ENCODE results near the gene RNF182. TPM values are rescaled to one million over a fixed set of nuclear protein-coding genes. Genes with fewer than 3 reads are reported as not detected.
A peak's percentile ranks its signal among the peaks of the same experiment; 100 is the strongest.
"Not testable (repeated sequence)": the region's sequence is repeated elsewhere in the genome, so short reads cannot be mapped to it uniquely, and the experiment has no call there.

Gene RNF182
- total and polyA plus RNA-seq, 9 donors = 0.32 to 1.1 (median 0.59) TPM

DNA sequence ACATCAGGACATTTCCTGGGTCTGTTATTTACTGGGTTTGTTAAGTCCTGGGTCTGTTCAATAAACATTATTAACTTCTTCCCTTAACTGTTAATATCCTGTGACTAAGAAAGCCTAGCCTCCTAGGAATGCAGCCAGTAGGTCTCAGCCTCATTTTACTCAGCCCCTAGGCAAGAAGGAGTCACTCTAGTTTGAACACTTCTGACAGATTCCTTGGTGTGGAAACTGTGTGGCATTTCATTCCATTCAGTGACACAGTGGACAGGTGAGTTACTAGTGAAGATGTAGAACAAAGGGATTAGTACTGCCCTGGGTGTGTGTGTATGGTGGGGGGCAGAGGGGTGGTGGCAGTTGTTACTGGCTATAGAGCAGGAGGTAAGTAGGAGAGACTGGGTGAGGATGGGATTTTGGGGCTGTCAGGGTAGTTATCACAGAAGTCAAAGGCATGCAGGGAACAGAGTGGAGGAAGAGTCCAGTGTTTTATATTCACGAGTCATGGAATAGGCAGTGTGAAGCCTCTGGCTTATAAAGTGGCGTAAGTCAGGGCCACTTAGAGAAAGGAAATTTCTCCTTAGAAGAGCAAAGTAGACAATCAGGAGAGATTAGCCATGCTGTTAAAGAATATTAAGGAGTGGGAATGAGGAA is 28.4 kb downstream of the RNF182 start:
- Histone ChIP-seq H3K4me3 (ENCODE audit: low read length) (no peak overlapping the region), H3K27ac (ENCODE audit: low read length) (no peak overlapping the region), H3K4me1 (ENCODE audit: control insufficient read depth, insufficient read depth, low read length) (no peaks in the 10 kb centered on the region), H3K9me3 (replicated peaks; ENCODE audit: control insufficient read depth, low read depth, low read length) (no peaks in the 10 kb centered on the region), H3K36me3 (ENCODE audit: control insufficient read depth, insufficient read depth, low read length) (no peaks in the 10 kb centered on the region), H3K27me3 (ENCODE audit: control insufficient read depth, insufficient read depth, low read length) (no peaks in the 10 kb centered on the region)
- DNase-seq = no peak
- WGBS (ENCODE audit: insufficient coverage) = 89% methylated on average over 2 of the region's 2 CpGs

DNA sequence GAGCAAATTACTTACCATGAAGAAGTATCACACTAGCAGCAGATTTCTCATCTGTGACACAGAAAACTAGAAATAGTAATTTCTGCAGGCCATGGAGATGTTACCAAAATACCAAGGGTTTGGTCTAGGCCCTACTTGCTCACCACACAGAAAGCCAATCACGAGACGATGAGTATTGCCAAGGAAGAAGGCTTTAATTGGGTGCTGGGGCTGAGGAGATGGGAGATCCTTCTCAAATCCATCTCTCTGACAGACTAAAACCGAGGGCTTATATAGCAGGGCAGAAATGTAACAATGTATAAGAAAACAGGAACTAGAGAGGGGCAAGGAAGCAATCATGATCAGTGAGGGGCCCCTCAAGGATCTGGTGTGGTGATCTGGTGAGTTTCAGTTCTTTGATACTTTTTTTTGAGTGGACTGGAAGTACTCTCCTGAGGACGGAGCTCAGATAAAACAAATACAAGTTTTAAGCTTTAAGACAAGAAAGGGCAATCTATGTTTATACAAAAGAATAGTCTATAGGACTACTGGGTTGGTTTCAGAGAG is 40.9 kb downstream of the RNF182 start:
- H3K36me3 ChIP-seq (ENCODE audit: control insufficient read depth, insufficient read depth, low read length) = no peaks in the 10 kb centered on the region
- WGBS (ENCODE audit: insufficient coverage) = no CpG with 5 or more reads among the region's 4 CpGs
- no peak for DNase-seq
- no peaks in the 10 kb centered on the region for H3K27me3 ChIP-seq (ENCODE audit: control insufficient read depth, insufficient read depth, low read length)
- H3K4me3 ChIP-seq (ENCODE audit: low read length) = no peak overlapping the region
- H3K9me3 ChIP-seq (replicated peaks; ENCODE audit: control insufficient read depth, low read depth, low read length) = no peaks in the 10 kb centered on the region
- H3K4me1 ChIP-seq (ENCODE audit: control insufficient read depth, insufficient read depth, low read length) = no peaks in the 10 kb centered on the region
- H3K27ac ChIP-seq (ENCODE audit: low read length) = no peak overlapping the region

DNA sequence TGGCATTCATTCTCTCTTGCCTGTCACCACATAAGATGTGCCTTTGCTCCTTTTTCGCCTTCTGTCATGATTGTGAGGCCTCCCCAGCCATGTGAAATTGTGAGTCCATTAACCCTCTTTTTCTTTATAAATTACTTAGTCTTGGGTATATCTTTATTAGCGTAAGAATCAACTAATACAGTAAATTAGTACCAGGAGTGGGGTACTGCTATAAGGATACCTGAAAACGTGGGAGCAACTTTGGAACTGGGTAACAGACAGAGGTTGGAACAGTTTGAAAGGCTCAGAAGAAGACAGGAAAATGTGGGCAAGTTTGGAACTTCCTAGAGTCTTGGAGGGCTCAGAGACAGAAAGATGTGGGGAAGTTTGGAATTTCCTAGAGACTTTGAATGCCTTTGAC is 46.6 kb downstream of the RNF182 start:
- WGBS (ENCODE audit: insufficient coverage) = 46% methylated on average over 1 of the region's 3 CpGs
- Histone ChIP-seq H3K9me3 (replicated peaks; ENCODE audit: control insufficient read depth, low read depth, low read length) (peaks cover 10% of the 10 kb centered on the region), H3K36me3 (ENCODE audit: control insufficient read depth, insufficient read depth, low read length) (no peaks in the 10 kb centered on the region), H3K4me1 (ENCODE audit: control insufficient read depth, insufficient read depth, low read length) (no peaks in the 10 kb centered on the region), H3K4me3 (ENCODE audit: low read length) (no peak overlapping the region), H3K27ac (ENCODE audit: low read length) (no peak overlapping the region), H3K27me3 (ENCODE audit: control insufficient read depth, insufficient read depth, low read length) (no peaks in the 10 kb centered on the region)
- DNase-seq = no peak

DNA sequence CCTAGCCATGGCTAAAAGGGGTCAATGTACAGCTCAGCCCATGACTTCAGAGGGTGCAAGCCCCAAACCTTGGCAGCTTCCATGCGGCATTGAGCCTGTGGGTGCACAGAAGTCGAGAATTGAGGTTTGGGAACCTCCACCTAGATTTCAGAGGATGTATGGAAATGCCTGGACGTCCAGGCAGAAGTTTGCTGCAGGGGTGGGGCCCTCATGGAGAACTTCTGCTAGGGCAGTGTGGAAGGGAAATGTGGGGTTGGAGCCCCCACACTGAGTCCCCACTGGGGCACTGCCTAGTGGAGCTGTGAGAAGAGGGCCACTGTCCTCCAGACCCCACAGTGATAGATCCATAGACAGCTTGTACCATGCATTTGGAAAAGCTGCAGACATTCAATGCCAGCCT is 47.9 kb downstream of the RNF182 start:
- H3K9me3 ChIP-seq (replicated peaks; ENCODE audit: control insufficient read depth, low read depth, low read length); DNase-seq; H3K27me3 ChIP-seq (ENCODE audit: control insufficient read depth, insufficient read depth, low read length); H3K4me3 ChIP-seq (ENCODE audit: low read length); H3K4me1 ChIP-seq (ENCODE audit: control insufficient read depth, insufficient read depth, low read length); H3K36me3 ChIP-seq (ENCODE audit: control insufficient read depth, insufficient read depth, low read length); H3K27ac ChIP-seq (ENCODE audit: low read length): not testable (repeated sequence)
- WGBS (ENCODE audit: insufficient coverage) = 76% methylated on average over 3 of the region's 3 CpGs

DNA sequence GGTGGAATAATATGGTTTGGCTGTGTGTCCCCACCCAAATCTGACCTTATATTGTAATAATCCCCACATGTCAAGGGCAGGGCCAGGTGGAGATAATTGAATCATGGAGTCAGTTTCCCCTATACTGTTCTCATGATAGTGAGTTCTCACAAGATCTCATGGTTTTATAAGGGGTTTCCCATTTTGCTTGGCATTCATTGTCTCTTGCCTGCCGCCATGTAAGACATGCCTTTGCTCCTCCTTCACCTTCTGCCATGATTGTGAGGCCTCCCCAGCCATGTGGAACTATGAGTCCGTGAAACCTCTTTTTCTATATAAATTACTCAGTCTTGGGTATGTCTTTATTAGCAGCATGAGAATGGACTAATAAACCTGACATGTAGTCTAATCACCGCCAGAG is 48.7 kb downstream of the RNF182 start:
- whole genome bisulfite sequencing (ENCODE audit: insufficient coverage) = no CpG with 5 or more reads among the region's 3 CpGs
- not testable (repeated sequence) for H3K9me3 ChIP-seq (replicated peaks; ENCODE audit: control insufficient read depth, low read depth, low read length); H3K27ac ChIP-seq (ENCODE audit: low read length); H3K4me3 ChIP-seq (ENCODE audit: low read length); DNase-seq; H3K36me3 ChIP-seq (ENCODE audit: control insufficient read depth, insufficient read depth, low read length); H3K27me3 ChIP-seq (ENCODE audit: control insufficient read depth, insufficient read depth, low read length); H3K4me1 ChIP-seq (ENCODE audit: control insufficient read depth, insufficient read depth, low read length)

DNA sequence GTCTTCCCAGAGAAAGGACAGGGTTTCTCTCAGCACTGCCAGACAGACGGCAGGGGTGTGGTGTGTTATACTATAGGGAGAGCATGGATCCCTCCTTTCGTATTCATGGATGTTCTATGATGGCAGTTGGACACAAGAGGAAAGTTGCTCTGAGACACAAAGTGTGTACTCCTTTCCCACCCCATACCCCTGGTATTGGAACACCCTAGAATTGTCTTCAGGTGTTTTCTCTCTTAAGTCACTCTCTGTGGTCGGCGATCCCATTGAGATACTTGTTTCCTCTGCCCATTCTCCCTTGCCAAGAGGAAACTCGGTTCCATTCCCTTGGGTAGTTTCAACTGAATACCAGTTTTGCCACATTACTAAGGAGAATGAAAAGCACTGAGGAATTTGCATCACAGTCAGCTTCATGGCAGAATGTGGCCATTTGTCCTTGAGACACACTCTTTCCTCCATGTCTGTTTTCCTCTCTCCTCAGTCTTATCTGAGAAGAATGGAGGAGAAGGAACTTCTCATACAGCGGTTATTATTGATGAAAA is 53.4 kb downstream of the RNF182 start:
- no peak overlapping the region for H3K4me3 ChIP-seq (ENCODE audit: low read length)
- H3K9me3 ChIP-seq (replicated peaks; ENCODE audit: control insufficient read depth, low read depth, low read length) = no peaks in the 10 kb centered on the region
- no peaks in the 10 kb centered on the region for H3K4me1 ChIP-seq (ENCODE audit: control insufficient read depth, insufficient read depth, low read length)
- 85% methylated on average over 3 of the region's 6 CpGs for WGBS (ENCODE audit: insufficient coverage)
- no peaks in the 10 kb centered on the region for H3K36me3 ChIP-seq (ENCODE audit: control insufficient read depth, insufficient read depth, low read length)
- no peak overlapping the region for H3K27ac ChIP-seq (ENCODE audit: low read length)
- no peaks in the 10 kb centered on the region for H3K27me3 ChIP-seq (ENCODE audit: control insufficient read depth, insufficient read depth, low read length)
- no peak for DNase-seq

DNA sequence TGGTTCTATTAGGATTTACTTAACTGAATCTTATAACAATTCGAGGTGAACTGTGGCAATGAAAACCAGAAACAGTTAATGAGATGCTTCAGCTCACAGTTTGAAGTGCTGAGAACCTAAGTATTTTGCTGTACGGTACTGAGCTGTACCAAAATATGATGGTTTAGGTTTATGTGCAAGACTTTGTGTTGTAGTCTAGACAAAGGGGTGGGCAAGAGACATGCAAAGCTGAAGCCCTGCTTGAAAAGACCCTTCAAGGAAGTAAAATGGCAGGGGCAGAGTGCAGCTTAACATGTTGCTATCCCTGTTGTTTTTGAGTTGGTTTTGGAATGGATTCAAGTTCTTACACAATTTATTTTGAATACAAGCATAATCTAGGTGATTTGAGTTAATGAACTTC is 54.0 kb downstream of the RNF182 start:
- no peak for DNase-seq
- Histone ChIP-seq H3K9me3 (replicated peaks; ENCODE audit: control insufficient read depth, low read depth, low read length) (no peaks in the 10 kb centered on the region), H3K4me3 (ENCODE audit: low read length) (no peak overlapping the region), H3K4me1 (ENCODE audit: control insufficient read depth, insufficient read depth, low read length) (no peaks in the 10 kb centered on the region), H3K36me3 (ENCODE audit: control insufficient read depth, insufficient read depth, low read length) (no peaks in the 10 kb centered on the region), H3K27me3 (ENCODE audit: control insufficient read depth, insufficient read depth, low read length) (no peaks in the 10 kb centered on the region), H3K27ac (ENCODE audit: low read length) (no peak overlapping the region)
- 88% methylated on average over 2 of the region's 2 CpGs for WGBS (ENCODE audit: insufficient coverage)

DNA sequence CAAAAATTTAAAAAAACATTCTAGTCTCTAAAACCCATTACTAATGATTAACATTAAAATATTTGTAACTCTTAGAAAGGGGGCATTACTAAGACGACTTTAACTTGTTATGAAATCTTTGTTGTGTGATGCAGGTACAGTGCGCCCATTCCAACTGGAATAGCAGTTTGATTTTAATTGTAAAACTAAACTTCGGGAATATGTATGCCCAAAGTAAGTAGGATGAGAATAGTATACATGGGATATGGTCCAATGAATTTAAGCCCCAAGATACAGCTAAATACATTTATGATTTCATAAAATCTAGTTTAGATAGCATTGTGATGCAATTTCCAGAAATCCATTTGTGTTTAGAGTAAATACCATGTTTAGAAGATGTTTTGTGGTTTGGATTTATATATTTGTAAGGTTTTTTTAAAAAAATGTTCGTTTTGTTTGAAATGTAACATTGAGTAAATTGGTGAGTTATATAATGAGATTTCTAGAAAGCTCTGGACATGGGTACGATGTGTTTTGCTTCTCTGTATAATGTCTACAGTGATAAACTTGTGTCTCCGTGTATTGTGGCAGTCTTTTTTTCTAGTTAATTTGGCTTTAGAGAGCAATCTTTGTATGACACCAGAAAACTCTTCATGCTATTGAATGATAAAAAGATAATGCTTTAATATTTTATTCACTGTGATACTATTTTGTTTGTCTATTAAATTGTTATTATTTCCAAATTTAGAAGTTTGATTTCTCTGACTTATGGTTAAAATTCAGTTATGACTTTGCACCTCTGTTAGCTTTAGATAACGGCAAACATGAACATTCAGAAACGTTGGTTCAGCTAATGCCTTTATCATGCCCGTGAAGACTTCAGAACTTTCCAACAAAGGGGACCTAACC is 54.8 kb downstream of the RNF182 start:
- no peaks in the 10 kb centered on the region for H3K9me3 ChIP-seq (replicated peaks; ENCODE audit: control insufficient read depth, low read depth, low read length)
- H3K27ac ChIP-seq (ENCODE audit: low read length) = no peak overlapping the region
- 100% methylated on average over 1 of the region's 9 CpGs for WGBS (ENCODE audit: insufficient coverage)
- H3K4me1 ChIP-seq (ENCODE audit: control insufficient read depth, insufficient read depth, low read length) = no peaks in the 10 kb centered on the region
- H3K27me3 ChIP-seq (ENCODE audit: control insufficient read depth, insufficient read depth, low read length) = no peaks in the 10 kb centered on the region
- no peak for DNase-seq
- H3K4me3 ChIP-seq (ENCODE audit: low read length) = no peak overlapping the region
- no peaks in the 10 kb centered on the region for H3K36me3 ChIP-seq (ENCODE audit: control insufficient read depth, insufficient read depth, low read length)

DNA sequence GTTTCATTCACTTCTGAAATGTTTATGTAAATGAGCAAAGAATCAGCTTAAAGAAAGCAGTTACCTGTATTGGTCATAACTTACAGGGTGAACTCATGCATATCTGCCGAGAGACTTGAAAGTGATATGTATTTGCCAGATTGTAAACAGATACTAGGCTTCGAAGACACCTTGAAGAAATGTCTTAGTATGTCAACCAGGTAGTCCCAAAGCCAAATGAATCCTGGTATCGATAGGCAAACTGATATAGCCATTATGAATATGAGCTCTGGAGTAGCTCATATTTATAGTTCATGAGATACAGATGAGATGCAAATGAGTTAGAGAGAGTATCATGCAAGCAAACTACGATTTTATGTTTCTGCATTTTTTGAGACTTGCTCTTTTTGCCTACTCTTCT is 55.8 kb downstream of the RNF182 start:
- DNase-seq = no peak
- Histone ChIP-seq H3K4me3 (ENCODE audit: low read length) (no peak overlapping the region), H3K36me3 (ENCODE audit: control insufficient read depth, insufficient read depth, low read length) (no peaks in the 10 kb centered on the region), H3K27ac (ENCODE audit: low read length) (no peak overlapping the region), H3K27me3 (ENCODE audit: control insufficient read depth, insufficient read depth, low read length) (no peaks in the 10 kb centered on the region), H3K9me3 (replicated peaks; ENCODE audit: control insufficient read depth, low read depth, low read length) (no peaks in the 10 kb centered on the region), H3K4me1 (ENCODE audit: control insufficient read depth, insufficient read depth, low read length) (no peaks in the 10 kb centered on the region)
- 79% methylated on average over 2 of the region's 4 CpGs for WGBS (ENCODE audit: insufficient coverage)

DNA sequence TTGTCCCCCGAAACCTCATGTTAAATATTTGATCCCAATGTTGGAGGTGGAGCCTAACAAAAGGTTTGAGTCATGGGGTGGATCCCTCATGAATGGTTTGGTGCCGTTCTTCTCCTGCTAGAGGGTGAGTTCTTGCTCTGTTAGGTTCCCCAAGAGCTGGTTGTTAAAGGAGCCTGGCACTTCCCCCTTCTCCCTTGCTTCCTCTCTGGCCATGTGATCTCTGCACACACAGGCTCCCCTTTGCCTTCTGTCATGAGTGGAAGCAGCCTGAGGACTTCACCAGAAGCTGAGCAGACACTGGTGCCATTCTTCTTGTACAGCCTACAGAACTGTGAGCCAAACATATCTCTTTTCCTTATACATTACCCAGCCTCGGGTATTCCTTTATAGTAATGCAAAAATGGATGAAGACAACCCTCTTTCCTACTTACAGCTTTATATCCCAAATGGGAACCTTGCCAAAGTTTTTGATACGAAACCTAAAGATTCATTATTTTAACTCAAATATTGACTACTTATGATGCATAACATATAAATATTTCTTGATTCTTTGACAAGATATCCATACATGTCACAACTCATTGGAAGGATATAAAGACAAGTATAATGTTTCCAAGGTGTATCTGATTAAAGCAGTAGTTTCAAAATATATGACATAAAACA is 61.0 kb downstream of the RNF182 start:
- no peaks in the 10 kb centered on the region for H3K9me3 ChIP-seq (replicated peaks; ENCODE audit: control insufficient read depth, low read depth, low read length)
- no peaks in the 10 kb centered on the region for H3K4me1 ChIP-seq (ENCODE audit: control insufficient read depth, insufficient read depth, low read length)
- WGBS (ENCODE audit: insufficient coverage) = 100% methylated on average over 1 of the region's 4 CpGs
- H3K36me3 ChIP-seq (ENCODE audit: control insufficient read depth, insufficient read depth, low read length) = no peaks in the 10 kb centered on the region
- no peak overlapping the region for H3K27ac ChIP-seq (ENCODE audit: low read length)
- no peaks in the 10 kb centered on the region for H3K27me3 ChIP-seq (ENCODE audit: control insufficient read depth, insufficient read depth, low read length)
- H3K4me3 ChIP-seq (ENCODE audit: low read length) = no peak overlapping the region
- DNase-seq = peak; percentile 7

Data from muscle of leg (tissue), 11 donors.